Tongue (tissue), 2 donors: ENCODE data around the gene ADGRL1. TPM values are rescaled to one million over a fixed set of nuclear protein-coding genes. Genes with fewer than 3 reads are reported as not detected.
A peak's percentile ranks its signal among the peaks of the same experiment; 100 is the strongest.

Source experiments
- DNase-seq: peaks from one replicate; pipeline ENCODE4 v3.0.0-alpha.2; 2015
- total RNA-seq: library from RNA; depleted of rRNA; stranded (reverse); fragments of >200 nt; gene quantifications from one replicate; pipeline ENCODE4 v1.2.3, GENCODE V29; 2014

The ADGRL1 gene
- total RNA-seq, 1 donor from 2014 or later, result 18.2 TPM

- peak; percentile 80 for DNase-seq
Measured at GRCh38 chr19:14139944-14140343, 66.0 kb downstream of the ADGRL1 start.

DNA sequence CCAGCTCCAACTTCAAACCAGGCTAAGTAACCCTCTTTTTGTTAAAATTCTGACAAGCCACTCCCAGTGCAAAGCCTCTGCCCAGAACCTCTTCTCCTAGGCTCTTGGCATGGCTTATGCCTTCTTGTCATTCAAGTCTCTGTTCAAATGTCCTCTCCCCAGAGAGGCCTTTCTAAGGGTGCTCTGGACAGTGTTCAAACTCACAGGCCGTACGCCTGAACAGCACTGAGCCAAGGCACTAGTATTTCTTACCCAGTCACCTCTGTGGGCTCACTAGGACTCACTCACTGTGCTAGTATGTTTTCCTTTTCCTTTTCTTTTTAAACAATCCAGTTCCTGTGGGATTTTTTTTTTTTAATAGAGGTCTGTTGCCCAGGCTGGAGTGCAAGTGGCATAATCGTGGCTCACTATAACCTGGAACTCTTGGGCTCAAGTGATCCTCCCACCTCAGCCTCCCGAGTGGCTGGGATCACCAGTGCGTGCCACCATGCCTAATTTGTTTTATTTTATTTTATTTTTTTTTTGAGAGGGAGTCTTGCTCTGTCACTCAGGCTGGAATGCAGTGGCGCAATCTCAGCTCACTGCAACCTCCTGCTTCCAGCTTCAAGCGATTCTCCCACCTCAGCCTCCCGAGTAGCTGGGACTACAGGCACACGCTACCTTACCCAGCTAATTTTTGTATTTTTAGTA, 67.2 kb downstream of the ADGRL1 start:
- no peak for DNase-seq

DNA sequence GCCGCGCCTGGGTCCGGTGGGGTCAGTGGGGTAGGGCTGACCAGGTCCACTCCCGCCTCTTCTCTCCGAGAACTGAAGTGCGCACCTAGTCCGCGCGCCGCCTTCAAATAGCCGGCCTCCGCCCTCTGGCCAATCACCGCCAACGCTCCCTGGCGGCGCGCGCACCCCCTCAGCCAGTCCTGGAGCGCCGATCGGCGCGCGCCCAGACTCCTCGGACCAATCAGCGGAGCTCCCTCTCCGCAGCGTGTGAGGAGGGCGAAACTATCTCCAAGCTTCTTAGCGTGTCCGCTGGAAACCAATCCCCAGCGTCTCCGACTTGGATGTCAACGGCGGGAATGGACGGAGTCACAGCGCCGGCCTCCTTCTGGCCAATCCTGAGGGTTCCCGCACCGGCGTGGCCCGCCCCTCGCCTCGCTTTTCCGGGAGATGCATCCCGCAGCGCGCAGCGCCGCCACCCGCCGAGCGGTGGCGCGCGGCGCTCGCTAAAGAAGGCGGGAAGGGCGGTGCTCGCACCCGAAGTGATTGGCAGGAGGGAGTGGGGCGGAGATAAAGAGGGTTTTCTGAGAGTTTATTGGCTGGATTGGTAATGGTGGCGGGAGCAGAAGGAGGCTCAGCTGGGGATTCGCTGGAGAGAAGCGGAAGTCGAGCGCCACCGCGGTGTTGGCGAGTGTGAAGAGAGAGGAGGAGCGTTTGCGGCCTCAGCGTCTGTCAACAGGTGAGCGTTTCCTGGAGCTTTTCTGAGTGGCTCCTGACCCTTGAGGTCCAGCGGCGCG, 69.3 kb downstream of the ADGRL1 start, which contains the start of gene ASF1B:
ASF1B (minus strand) TSS at position 81 of the 773 bp plus-strand sequence. CDS start 133 bp downstream, outside the sequence.
- DNase-seq, result peak; percentile 100

- no peak for DNase-seq
Measured at GRCh38 chr19:14135985-14136508, 69.9 kb downstream of the ADGRL1 start.

- no peak for DNase-seq
Measured at GRCh38 chr19:14135355-14135754, 70.6 kb downstream of the ADGRL1 start.

GRCh38 chr19:14127929-14128509, 78.0 kb downstream of the ADGRL1 start:
- DNase-seq, result no peak

DNA sequence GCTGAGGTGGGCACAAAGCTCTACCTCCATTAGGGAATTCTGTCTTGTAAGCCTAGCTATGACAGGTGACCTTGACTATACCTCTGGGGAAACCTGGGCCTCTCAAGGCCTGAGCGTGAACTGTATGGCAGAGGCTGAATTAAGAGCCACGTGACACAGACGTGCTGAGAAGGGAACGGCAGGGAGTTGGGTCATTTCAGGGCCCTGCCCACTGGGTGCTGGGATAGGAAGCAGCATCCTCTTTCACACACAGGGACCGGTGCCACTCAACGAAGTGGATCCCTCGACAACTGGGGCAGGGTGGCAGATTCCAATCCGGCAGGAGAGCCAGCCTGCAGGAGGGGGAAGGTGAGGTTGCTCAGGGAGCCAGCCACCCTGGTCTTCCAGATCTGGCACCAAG, 78.8 kb downstream of the ADGRL1 start:
- DNase-seq, result no peak

DNA sequence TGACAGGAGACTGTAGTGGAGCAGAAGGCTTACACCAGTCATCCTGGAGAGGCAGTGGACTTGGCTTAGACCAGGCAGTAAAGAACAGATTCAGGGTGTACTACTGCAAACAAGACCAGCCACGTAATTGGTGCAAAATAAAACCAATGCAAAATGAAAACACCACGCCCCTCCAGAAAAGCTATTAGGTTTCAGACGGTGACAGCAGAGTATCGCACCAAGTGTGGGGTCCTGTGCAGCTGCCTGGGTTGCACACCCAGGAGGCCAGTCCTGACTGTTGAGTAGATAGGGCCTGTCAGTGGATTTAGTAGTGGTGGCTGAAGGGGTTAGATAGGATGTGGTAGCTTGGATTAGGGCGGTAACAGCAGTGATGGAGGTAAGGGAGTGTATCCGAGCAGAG, 83.0 kb downstream of the ADGRL1 start:
- no peak for DNase-seq

DNA sequence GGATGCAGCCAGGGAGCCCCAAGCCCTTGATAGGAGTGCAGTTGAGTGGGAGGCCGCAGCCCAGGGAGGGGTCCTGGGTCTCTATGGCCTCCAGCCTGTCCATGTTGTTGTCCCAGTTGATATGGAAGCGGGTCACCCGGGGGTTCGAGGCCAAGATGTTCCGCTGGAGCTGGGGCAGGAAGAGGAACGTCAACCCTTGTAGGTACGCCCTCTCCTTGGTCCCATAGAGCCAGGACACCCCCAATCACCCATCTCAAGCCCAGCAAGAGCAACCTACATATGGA, 85.5 kb downstream of the ADGRL1 start:
- no peak for DNase-seq

GRCh38 chr19:14119644-14120496, 86.1 kb downstream of the ADGRL1 start:
- no peak for DNase-seq

DNA sequence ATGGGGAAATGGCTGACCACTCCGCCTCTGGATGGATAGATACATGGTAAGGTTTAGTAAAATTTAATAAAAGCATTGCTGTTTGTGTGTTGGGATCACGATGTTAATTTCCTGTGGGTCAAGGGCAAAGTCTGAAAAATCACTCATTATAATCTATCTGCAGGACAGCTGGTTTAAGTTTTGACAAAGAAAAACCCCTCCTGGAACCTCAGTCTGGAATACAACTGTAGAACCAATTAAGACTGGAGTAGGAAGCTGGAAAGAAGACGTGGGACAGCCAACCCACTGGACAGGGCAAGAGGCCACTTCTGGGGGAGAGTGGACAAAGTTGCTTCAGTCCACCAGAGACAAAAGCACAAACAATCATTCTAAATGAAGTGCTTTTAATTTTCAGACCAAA, 86.8 kb downstream of the ADGRL1 start:
- no peak for DNase-seq

DNA sequence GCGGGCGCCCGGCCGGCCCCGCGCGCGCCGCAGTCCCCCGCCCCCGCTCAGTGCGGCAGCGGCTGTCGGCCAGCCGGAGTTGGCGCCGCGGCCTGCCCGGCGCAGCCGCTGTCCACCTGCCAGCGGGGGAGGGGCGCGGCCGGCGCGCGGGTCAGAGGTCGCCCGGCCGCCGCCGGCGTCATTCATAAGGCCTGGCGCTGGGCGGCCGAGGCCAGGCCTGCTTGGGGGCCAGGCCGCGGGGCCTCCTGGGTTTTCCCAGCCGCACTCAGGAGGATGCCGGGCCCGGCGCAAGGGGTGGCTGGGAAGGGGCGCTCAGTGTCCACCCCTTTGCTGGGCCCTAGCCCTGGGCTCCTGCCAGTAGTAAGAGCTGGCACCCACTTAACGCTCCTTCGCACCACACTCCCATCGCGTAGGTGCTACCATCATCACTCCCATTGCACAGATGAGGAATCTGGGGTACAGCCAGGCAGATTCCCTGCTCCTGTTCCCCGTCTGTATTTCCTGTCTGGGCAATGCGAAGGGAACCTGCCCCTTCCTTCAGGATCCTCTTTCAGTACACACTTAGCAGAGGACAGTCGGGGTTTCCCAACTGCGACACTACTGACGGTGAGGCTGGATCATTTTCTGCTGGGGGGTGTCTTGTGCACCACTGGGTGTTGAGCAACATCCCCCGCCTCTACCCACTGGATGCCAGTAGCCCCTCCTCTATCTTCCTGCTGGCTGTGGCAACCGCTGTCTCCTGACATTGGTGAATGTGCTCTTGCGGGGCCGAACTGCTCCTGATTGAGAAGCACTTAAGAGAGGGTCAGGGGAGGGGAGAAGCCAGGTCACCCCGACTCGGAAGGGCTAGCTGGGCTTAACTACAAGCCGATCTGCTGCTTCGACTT, 87.6 kb downstream of the ADGRL1 start:
- peak; percentile 63 for DNase-seq

- peak; percentile 99 for DNase-seq
Measured at GRCh38 chr19:14117668-14118164, 88.3 kb downstream of the ADGRL1 start, which contains the start of gene PRKACA. Gene PRKACA, minus strand, starts transcription at chr19:14117762. Its CDS starts 215 bp downstream, at chr19:14117547.

- peak; percentile 69 for DNase-seq
Measured at GRCh38 chr19:14116918-14117578, 88.9 kb downstream of the ADGRL1 start.

GRCh38 chr19:14116525-14116917, 89.4 kb downstream of the ADGRL1 start:
- DNase-seq, result no peak

GRCh38 chr19:14115756-14116155, 90.2 kb downstream of the ADGRL1 start:
- peak; percentile 48 for DNase-seq

- no peak for DNase-seq
Measured at GRCh38 chr19:14114854-14115253, 91.1 kb downstream of the ADGRL1 start.

GRCh38 chr19:14114439-14114838, 91.5 kb downstream of the ADGRL1 start:
- no peak for DNase-seq

GRCh38 chr19:14113762-14114414, 92.1 kb downstream of the ADGRL1 start:
- DNase-seq, result no peak
